HepG2 (cell line): ENCODE data around the gene CHRNA7. TPM values are rescaled to one million over a fixed set of nuclear protein-coding genes. Genes with fewer than 3 reads are reported as not detected.
"Not testable (repeated sequence)": the region's sequence is repeated elsewhere in the genome, so short reads cannot be mapped to it uniquely, and the experiment has no call there.

Experiments used
- ATAC-seq: fragments of 200-7000 bp; cut with Tn5 transposase; 3 replicates; pipeline ENCODE4 v1.9.1; 2020; ENCODE audit warnings: mild to moderate bottlenecking, moderate library complexity
- BruUV-seq: library from RNA; stranded (reverse); fragments of 400-500 nt; replicated peaks from 2 replicates; lab custom pipeline; 2021; lab: Mats Ljungman, UMichigan
- CTCF ChIA-PET: fragments of 300-600 bp; formaldehyde crosslinking; extraction: SDS; loops from one replicate; lab custom pipeline; 2021; ENCODE audit warnings: low total read pairs, inconsistent platforms, low intra/inter-chr PET ratio; lab: Yijun Ruan, JAX
- POLR2A ChIA-PET: fragments of 350-600 bp; sonication (Branson Sonifier 250); formaldehyde crosslinking; loops from one replicate; lab custom pipeline; 2020; ENCODE audit warnings: antibody characterized with exemption, inconsistent platforms; lab: Yijun Ruan, JAX
- DNase-seq: peaks from one replicate; pipeline ENCODE4 v3.0.0-alpha.2; 2015; ENCODE audit warnings: low spot score
- FAIRE-seq: peaks from 3 replicates; lab custom pipeline; 2011; peaks lifted over from hg19 to GRCh38; lab: Jason Lieb, UNC
- H2AFZ ChIP-seq: one replicate; pipeline ENCODE4 v1.6.1; 2011; ENCODE audit warnings: low read length, inconsistent platforms
- H3K27ac ChIP-seq: fragments of 300-600 bp; 3 replicates; pipeline ENCODE4 v1.8.0; 2011; ENCODE audit warnings: mixed run types, mild to moderate bottlenecking, mixed read lengths, low read length, inconsistent platforms; ENCODE audit not compliant: insufficient read depth; ENCODE audit errors: extremely low read length
- H3K27me3 ChIP-seq, 2 experiments: fragments of 200-600 bp in 1 of 2; 2 replicates in 1 of 2; 3 replicates in 1 of 2; pipeline versions ENCODE4 v1.6.0 to v1.8.0; 2011; ENCODE audit warnings: low read length in 2 of 2, mild to moderate bottlenecking in 2 of 2, moderate library complexity in 2 of 2, inconsistent platforms in 1 of 2; ENCODE audit not compliant: insufficient read depth in 2 of 2, control insufficient read depth in 1 of 2
- H3K36me3 ChIP-seq, 2 experiments: fragments of 200-600 bp in 1 of 2; replicated peaks in 1 of 2; 2 replicates in 1 of 2; 3 replicates in 1 of 2; pipeline versions ENCODE4 v1.5.1 to v1.8.0; 2011; ENCODE audit warnings: low read length in 2 of 2, inconsistent platforms in 1 of 2; ENCODE audit not compliant: insufficient read depth in 2 of 2, control insufficient read depth in 1 of 2
- H3K4me1 ChIP-seq: 2 replicates; pipeline ENCODE4 v1.5.1; 2012; ENCODE audit warnings: low read length, inconsistent platforms; ENCODE audit not compliant: insufficient read depth
- H3K4me2 ChIP-seq: 2 replicates; pipeline ENCODE4 v1.6.0; 2011; ENCODE audit warnings: low read depth, low read length, inconsistent platforms
- H3K4me3 ChIP-seq, 3 experiments: fragments of 200-600 bp in 1 of 3; sonication (generic), shearing (Covaris generic) in 1 of 3; replicated peaks in 1 of 3; 2 replicates each; pipeline ENCODE4 v1.5.1; 2011 to 2016; ENCODE audit warnings: low read length in 3 of 3, inconsistent platforms in 2 of 3, low read depth in 2 of 3, mild to moderate bottlenecking in 2 of 3, control low read depth in 1 of 3, mixed read lengths in 1 of 3; ENCODE audit not compliant: insufficient read depth in 1 of 3
- H3K79me2 ChIP-seq: one replicate; pipeline ENCODE4 v1.6.1; 2011; ENCODE audit warnings: low read length, inconsistent platforms; ENCODE audit not compliant: insufficient read depth
- H3K9ac ChIP-seq: 2 replicates; pipeline ENCODE4 v1.6.0; 2011; ENCODE audit warnings: mild to moderate bottlenecking, low read depth, low read length, inconsistent platforms; ENCODE audit not compliant: insufficient read depth
- H3K9me3 ChIP-seq: 2 replicates; pipeline ENCODE4 v1.5.1; 2012; ENCODE audit warnings: mild to moderate bottlenecking, low read length
- H4K20me1 ChIP-seq: 2 replicates; pipeline ENCODE4 v1.6.0; 2011; ENCODE audit warnings: inconsistent platforms, mild to moderate bottlenecking, low read length, moderate library complexity; ENCODE audit not compliant: insufficient read depth
- FOXA1 ChIP-seq, 2 experiments: fragments of 450-650 bp in 1 of 2; sonication (generic) in 1 of 2; formaldehyde crosslinking in 1 of 2; IDR thresholded peaks; 2 replicates each; pipeline versions ENCODE4 v1.4.0 to v1.6.1; 2016 to 2020; ENCODE audit warnings: missing genetic modification reagents in 1 of 2
- FOXA3 ChIP-seq: IDR thresholded peaks from 2 replicates; pipeline ENCODE4 v1.6.1; 2016; ENCODE audit warnings: missing genetic modification reagents, missing compliant biosample characterization
- GABPA ChIP-seq, 2 experiments: IDR thresholded peaks; 2 replicates each; pipeline ENCODE4 v1.6.1; 2011 to 2016; ENCODE audit warnings: low read depth in 2 of 2, low read length in 1 of 2, missing biosample characterization in 1 of 2, missing genetic modification characterization in 1 of 2
- KDM1A ChIP-seq: IDR thresholded peaks from 2 replicates; pipeline ENCODE4 v1.6.1; 2016; ENCODE audit warnings: missing compliant biosample characterization
- POLR2AphosphoS2 ChIP-seq: IDR thresholded peaks from 2 replicates; pipeline ENCODE4 v1.6.1; 2011; ENCODE audit warnings: low read depth, low read length, improper control_type of control experiment
- SP2 ChIP-seq: sonication (generic); formaldehyde crosslinking; IDR thresholded peaks from 2 replicates; pipeline ENCODE4 v1.5.1; 2020; ENCODE audit warnings: mild to moderate bottlenecking, missing genetic modification reagents
- TCF7L2 ChIP-seq: IDR thresholded peaks from 2 replicates; pipeline ENCODE4 v1.6.1; 2011; ENCODE audit warnings: mild to moderate bottlenecking, low read depth, low read length, moderate library complexity
- ZFP90 ChIP-seq: sonication (generic); formaldehyde crosslinking; IDR thresholded peaks from 2 replicates; pipeline ENCODE4 v1.8.0; 2022; ENCODE audit warnings: missing genetic modification reagents, mild to moderate bottlenecking, inconsistent platforms, borderline replicate concordance
- ZNF232 ChIP-seq: sonication (generic); formaldehyde crosslinking; IDR thresholded peaks from 2 replicates; pipeline ENCODE4 v1.4.0; 2020; ENCODE audit warnings: missing genetic modification reagents, borderline replicate concordance
- ZNF331 ChIP-seq: sonication (generic); formaldehyde crosslinking; IDR thresholded peaks from 2 replicates; pipeline ENCODE4 v1.4.0; 2020; ENCODE audit warnings: missing genetic modification reagents
- ZNF337 ChIP-seq: sonication (generic); formaldehyde crosslinking; IDR thresholded peaks from 2 replicates; pipeline ENCODE4 v1.5.1; 2020; ENCODE audit warnings: missing genetic modification reagents, low read depth, mild to moderate bottlenecking, borderline replicate concordance
- ZNF557 ChIP-seq: sonication (generic); formaldehyde crosslinking; IDR thresholded peaks from 2 replicates; pipeline ENCODE4 v1.4.0; 2020; ENCODE audit warnings: missing genetic modification reagents
- ZNF615 ChIP-seq: sonication (generic); formaldehyde crosslinking; IDR thresholded peaks from 2 replicates; pipeline ENCODE4 v1.5.0; 2020; ENCODE audit warnings: mild to moderate bottlenecking, missing genetic modification reagents, borderline replicate concordance
- ZNF720 ChIP-seq: sonication (generic); formaldehyde crosslinking; IDR thresholded peaks from 2 replicates; pipeline ENCODE4 v1.4.0; 2020; ENCODE audit warnings: missing genetic modification reagents
- ZXDC ChIP-seq: sonication (generic); formaldehyde crosslinking; IDR thresholded peaks from 2 replicates; pipeline ENCODE4 v1.5.0; 2020; ENCODE audit warnings: mild to moderate bottlenecking, missing genetic modification reagents
- WGBS: methylation state at CpG from one replicate; pipeline ENCODE4 v1.1.6; 2017; ENCODE audit warnings: low lambda C conversion rate; 5-methylcytosine and 5-hydroxymethylcytosine counted together
- in situ Hi-C: cut with HindIII; loops from 2 replicates; pipeline ENCODE4 v1.10.0; 2017; ENCODE audit warnings: low pct_unique_long_range_greater_than_20kb; ENCODE audit not compliant: extremely low pct_ligation_motif_present
- intact Hi-C: fragments of 100-400 bp; cut with micrococcal nuclease; formaldehyde crosslinking; loops from one replicate; pipeline ENCODE4 v1.10.0; 2022; ENCODE audit not compliant: unreplicated experiment
- polyA plus RNA-seq, 8 experiments: library from polyadenylated mRNA; depleted of rRNA in 3 of 8; stranded (reverse) in 7 of 8; unstranded in 1 of 8; fragments of >200 nt; fragmentation: Illumina TruSeq in 4 of 8; extraction: Trizol in 4 of 8; gene quantifications; 2 replicates each; pipeline versions ENCODE4 v1.2.1 to v1.2.3, GENCODE V29; 2011 to 2016; ENCODE audit warnings: low read depth in 4 of 8, missing spikeins in 1 of 8, mixed read lengths in 1 of 8; ENCODE audit not compliant: insufficient read depth in 1 of 8
- total RNA-seq, 5 experiments: library from RNA; depleted of rRNA; stranded (reverse); fragments of >200 nt; fragmentation: Illumina TruSeq; extraction: Trizol; gene quantifications; 2 replicates each; pipeline ENCODE4 v1.2.3, GENCODE V29; 2016; ENCODE audit warnings: low read depth in 1 of 5

CHRNA7 gene
- total and polyA plus RNA-seq, 2 of the 13 experiments (the other 11 are each of a cell fraction or from before 2014, with no cell fraction given), result 1.3 to 1.4 TPM

DNA sequence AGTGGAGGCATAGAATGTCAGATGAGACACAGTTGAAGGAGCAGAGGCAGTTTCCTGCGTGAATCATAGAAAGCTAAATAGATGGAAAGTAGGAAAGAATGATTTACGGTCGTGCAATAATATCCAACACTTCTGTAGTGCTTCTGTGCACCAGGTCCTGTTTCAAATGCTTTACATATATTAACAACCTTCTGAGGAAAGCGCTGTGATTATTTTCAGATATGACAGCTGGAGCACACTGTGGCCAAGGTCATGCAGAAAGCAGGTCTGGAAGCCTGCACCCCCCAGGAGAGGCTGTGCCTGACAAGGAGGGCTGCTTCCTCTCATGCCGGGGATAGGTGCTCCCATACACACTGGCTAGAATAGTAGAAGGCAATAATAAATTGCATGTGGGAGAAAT is 104.5 kb downstream of the CHRNA7 start (continued):
- no peak for TF ChIP-seq ZNF557 (CRISPR knock-in tag)
- no peak for TF ChIP-seq SP2 (CRISPR knock-in tag)
- no peak for TF ChIP-seq TCF7L2
- TF ChIP-seq ZNF331, result no peak
- TF ChIP-seq ZXDC, result no peak
- TF ChIP-seq, all 625 proteins: peak for 0

DNA sequence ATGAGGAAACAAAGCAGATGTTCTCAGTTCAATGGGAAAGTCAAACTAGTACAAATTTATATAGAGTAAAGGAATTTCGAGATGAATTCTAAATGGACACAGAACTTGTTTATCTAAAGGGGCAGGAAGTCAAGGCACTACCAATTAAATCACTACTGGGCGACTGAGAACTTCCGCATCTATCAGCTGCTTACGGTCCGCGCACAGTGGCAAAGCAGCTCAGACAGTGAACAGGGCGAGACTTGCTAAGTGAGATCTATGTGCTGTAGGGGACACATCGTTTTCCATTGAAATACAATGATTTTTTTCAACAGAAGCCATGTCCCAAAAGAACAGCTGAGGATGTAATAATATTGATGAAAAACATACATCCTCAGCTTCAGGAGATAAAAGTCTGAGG is 105.0 kb downstream of the CHRNA7 start:
- H3K4me2 ChIP-seq, result no peak overlapping the region
- no peak overlapping the region for H3K4me3 ChIP-seq
- 67% methylated on average over 8 of the region's 8 CpGs for WGBS
- intact Hi-C loops (no loop called here), in situ Hi-C loops (no loop called here)
- TF ChIP-seq ZNF615 (no peak), ZFP90 (CRISPR knock-in tag) (no peak), GABPA (IDR thresholded peaks at IDR 0.05; ENCODE audit: low read depth, low read length) (no peak), GABPA (CRISPR knock-in tag; IDR thresholded peaks at IDR 0.05; ENCODE audit: low read depth) (no peak), ZNF720 (CRISPR knock-in tag) (no peak), ZNF557 (CRISPR knock-in tag) (no peak), KDM1A (CRISPR knock-in tag) (no peak), ZNF232 (CRISPR knock-in tag) (no peak), ZNF337 (no peak), FOXA1 (IDR thresholded peaks at IDR 0.05) (no peak), FOXA1 (CRISPR knock-in tag; IDR thresholded peaks at IDR 0.05) (no peak), FOXA3 (CRISPR knock-in tag) (no peak), POLR2AphosphoS2 (no peak)
- no peaks in the 10 kb centered on the region for H3K27me3 ChIP-seq
- no peak overlapping the region for H2AFZ ChIP-seq
- BruUV-seq, result no TSS peak
- POLR2A ChIA-PET, result no interaction called here
- ATAC-seq (no peak), DNase-seq (no peak), FAIRE-seq (no peak)
- H3K4me1 ChIP-seq, result peaks cover 8% of the 10 kb centered on the region; the same call in 1 of the 2 replicates
- no peaks in the 10 kb centered on the region for H3K36me3 ChIP-seq
- no peaks in the 10 kb centered on the region for H4K20me1 ChIP-seq
- no peak overlapping the region for H3K27ac ChIP-seq
- H3K79me2 ChIP-seq, result no peaks in the 10 kb centered on the region
- no peak overlapping the region for H3K9ac ChIP-seq
- H3K9me3 ChIP-seq, result no peaks in the 10 kb centered on the region
- CTCF ChIA-PET, result no interaction called here

GRCh38 chr15:32145512-32145911 is 115.2 kb downstream of the CHRNA7 start:
- H3K27ac ChIP-seq, in situ Hi-C loops, ATAC-seq, H3K27me3 ChIP-seq, H3K36me3 ChIP-seq, POLR2A ChIA-PET, FAIRE-seq, H3K9ac ChIP-seq, H3K4me3 ChIP-seq, CTCF ChIA-PET, intact Hi-C loops, DNase-seq, H3K79me2 ChIP-seq, H3K4me2 ChIP-seq, BruUV-seq, H2AFZ ChIP-seq, H3K4me1 ChIP-seq, H4K20me1 ChIP-seq, H3K9me3 ChIP-seq: not testable (repeated sequence)
- 34% methylated on average over 7 of the region's 10 CpGs for whole genome bisulfite sequencing
